Transverse colon (tissue), 4 donors: ENCODE results near the gene ME1.

Experiments used
- EP300 ChIP-seq: sonication (generic); formaldehyde crosslinking; IDR thresholded peaks from one replicate; pipeline ENCODE4 v1.6.1; 2017; ENCODE audit warnings: antibody characterized with exemption, low read depth
- POLR2A ChIP-seq: fragments of 450-650 bp; IDR thresholded peaks from one replicate; pipeline ENCODE4 v1.6.1; 2016; ENCODE audit warnings: antibody characterized with exemption, mild to moderate bottlenecking, moderate library complexity
- POLR2AphosphoS5 ChIP-seq, 3 donors: sonication (generic); formaldehyde crosslinking; IDR thresholded peaks; one replicate each; pipeline ENCODE4 v1.6.1; 2016; ENCODE audit warnings: antibody characterized with exemption in 3 of 3
- TF ChIP-seq, protein P1 (sequence below), 5 experiments: fragments of 200-600 bp in 3 of 5; fragments of 450-650 bp in 2 of 5; sonication (generic) in 3 of 5; IDR thresholded peaks; 1 replicate in 2 of 5; 2 replicates in 3 of 5; pipeline ENCODE4 v1.5.1; 2016 to 2017; ENCODE audit warnings: antibody characterized with exemption in 5 of 5, inconsistent platforms in 3 of 5, mild to moderate bottlenecking in 2 of 5, moderate library complexity in 1 of 5

DNA sequence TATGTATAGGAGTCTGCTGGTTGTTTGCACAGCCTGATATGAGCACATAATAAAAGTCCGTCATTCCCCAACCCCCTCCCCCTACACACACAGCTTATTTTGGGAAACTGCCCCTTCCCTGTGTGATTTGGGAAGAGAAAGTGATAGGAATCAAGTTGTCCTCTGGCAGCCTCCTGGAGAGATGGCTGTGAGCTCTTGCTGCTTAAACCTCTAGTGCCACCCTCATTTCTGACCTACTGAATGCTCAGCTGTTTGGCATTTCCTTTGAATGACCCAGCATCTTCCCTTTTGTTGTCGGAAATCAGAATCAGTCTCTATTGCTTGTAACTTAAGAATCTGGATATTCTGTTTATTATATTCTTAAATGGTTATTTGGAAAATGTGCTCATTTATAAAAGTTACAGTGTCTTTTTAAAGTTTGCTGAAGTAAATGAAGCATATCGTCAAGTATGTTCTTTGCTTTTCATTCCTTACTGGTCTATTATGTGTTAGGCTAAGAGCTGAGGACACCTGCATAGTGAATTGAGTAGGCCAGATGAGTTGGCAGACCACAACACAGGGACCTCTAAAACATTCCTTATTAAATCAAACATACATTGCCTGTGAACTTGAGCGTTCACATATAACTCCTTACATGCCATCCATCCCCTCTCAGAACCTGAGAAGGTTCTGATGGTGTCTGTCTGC, 232.2 kb downstream of the ME1 start:
- TF ChIP-seq, protein P1, sequence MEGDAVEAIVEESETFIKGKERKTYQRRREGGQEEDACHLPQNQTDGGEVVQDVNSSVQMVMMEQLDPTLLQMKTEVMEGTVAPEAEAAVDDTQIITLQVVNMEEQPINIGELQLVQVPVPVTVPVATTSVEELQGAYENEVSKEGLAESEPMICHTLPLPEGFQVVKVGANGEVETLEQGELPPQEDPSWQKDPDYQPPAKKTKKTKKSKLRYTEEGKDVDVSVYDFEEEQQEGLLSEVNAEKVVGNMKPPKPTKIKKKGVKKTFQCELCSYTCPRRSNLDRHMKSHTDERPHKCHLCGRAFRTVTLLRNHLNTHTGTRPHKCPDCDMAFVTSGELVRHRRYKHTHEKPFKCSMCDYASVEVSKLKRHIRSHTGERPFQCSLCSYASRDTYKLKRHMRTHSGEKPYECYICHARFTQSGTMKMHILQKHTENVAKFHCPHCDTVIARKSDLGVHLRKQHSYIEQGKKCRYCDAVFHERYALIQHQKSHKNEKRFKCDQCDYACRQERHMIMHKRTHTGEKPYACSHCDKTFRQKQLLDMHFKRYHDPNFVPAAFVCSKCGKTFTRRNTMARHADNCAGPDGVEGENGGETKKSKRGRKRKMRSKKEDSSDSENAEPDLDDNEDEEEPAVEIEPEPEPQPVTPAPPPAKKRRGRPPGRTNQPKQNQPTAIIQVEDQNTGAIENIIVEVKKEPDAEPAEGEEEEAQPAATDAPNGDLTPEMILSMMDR (IDR thresholded peaks at IDR 0.05): no peak
- TF ChIP-seq EP300: no peak
- TF ChIP-seq POLR2A: no peak
- no peak for TF ChIP-seq POLR2AphosphoS5 (IDR thresholded peaks at IDR 0.05)
